Activated naive CD4-positive, alpha-beta T cell treated with anti-CD3 and anti-CD28 coated beads for 36 hours (primary cell): ENCODE data around the gene EXOC4. TPM values are rescaled to one million over a fixed set of nuclear protein-coding genes. Genes with fewer than 3 reads are reported as not detected.
"Not testable (repeated sequence)": the region's sequence is repeated elsewhere in the genome, so short reads cannot be mapped to it uniquely, and the experiment has no call there.

Experiments used
- CTCF ChIA-PET: fragments of 350-600 bp; sonication (Branson Sonifier 250); formaldehyde crosslinking; loops from one replicate; lab custom pipeline; 2021; ENCODE audit warnings: antibody characterized with exemption; lab: Charles Lee
- DNase-seq: peaks from one replicate; pipeline ENCODE4 v3.0.0-alpha.2; 2020
- H3K27ac Mint-ChIP-seq: one replicate; pipeline ENCODE4 v1.8.0; 2021; ENCODE audit warnings: mild to moderate bottlenecking, mixed read lengths
- H3K27me3 Mint-ChIP-seq: one replicate; pipeline ENCODE4 v1.8.0; 2021; ENCODE audit warnings: low read depth, mixed read lengths
- H3K36me3 Mint-ChIP-seq: one replicate; pipeline ENCODE4 v1.8.0; 2021; ENCODE audit warnings: low read depth, mixed read lengths
- H3K4me1 Mint-ChIP-seq: one replicate; pipeline ENCODE4 v1.8.0; 2021; ENCODE audit warnings: low read depth, mixed read lengths
- H3K4me3 Mint-ChIP-seq: one replicate; pipeline ENCODE4 v1.8.0; 2021; ENCODE audit warnings: mild to moderate bottlenecking, moderate library complexity, mixed read lengths
- H3K9me3 Mint-ChIP-seq: one replicate; pipeline ENCODE4 v1.8.0; 2021; ENCODE audit warnings: mixed read lengths
- intact Hi-C: fragments of 100-400 bp; cut with micrococcal nuclease; formaldehyde crosslinking; loops from one replicate; pipeline ENCODE4 v1.15.1; 2023
- total RNA-seq, 2 experiments: library from RNA; stranded (reverse); gene quantifications; one replicate each; pipeline ENCODE4 v1.2.3, GENCODE V29; 2021

Gene EXOC4
- total RNA-seq, 2 experiments from 2014 or later, result 57.1 to 62.1 TPM

DNA sequence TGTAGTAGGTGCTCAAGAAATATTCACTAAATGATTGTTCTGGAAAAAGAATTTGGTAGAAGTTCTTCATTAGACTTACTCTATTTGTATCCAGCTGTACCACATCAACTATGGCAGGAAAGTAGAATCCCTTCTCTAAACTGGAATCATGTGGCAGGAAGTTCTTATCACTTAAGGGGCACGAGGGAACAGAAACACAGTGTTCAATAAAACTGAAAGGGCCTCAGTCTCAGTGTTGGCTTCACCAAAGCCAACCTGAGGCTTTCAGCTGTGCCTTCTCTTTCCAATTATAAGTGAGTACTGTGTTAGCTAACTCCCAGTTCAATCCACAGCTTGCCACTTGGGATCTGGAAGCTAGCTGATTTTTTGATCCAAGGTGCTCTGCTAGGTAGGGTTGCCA lies 616.7 kb downstream of the EXOC4 start:
- Mint-ChIP-seq H3K4me1 (peaks cover 19% of the 10 kb centered on the region), H3K27me3 (no peaks in the 10 kb centered on the region), H3K4me3 (no peak overlapping the region), H3K27ac (no peak overlapping the region), H3K36me3 (peaks cover 12% of the 10 kb centered on the region), H3K9me3 (no peaks in the 10 kb centered on the region)
- intact Hi-C loops, result loop anchor here (10.0 kb wide), 1 partner anchor 455 kb away; no protein-coding TSS in a partner anchor
- CTCF ChIA-PET, result interaction anchor here (0.5 kb wide), 1 partner anchor 435 kb away, joined by 3 read pairs; no protein-coding TSS in a partner anchor
- DNase-seq, result no peak

DNA sequence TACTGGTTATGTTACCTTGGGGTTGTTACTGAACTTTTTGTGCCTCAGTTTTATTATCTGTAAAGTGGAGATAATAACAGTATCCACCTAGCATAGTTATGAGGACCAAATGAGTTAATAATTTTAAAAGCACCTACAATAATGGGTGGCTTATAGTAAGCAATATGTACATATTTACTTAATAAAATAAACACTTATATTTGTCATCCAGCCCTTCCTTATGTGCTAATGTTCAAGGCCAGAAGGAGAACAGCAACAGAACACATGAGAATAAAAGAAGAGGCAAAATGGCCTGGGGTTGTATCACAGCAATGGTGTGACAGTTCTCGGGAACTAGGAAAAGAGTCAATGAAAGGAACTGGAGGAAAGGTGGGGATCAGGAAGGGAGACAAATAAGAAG lies 618.9 kb downstream of the EXOC4 start:
- H3K4me1 Mint-ChIP-seq, result peaks cover 22% of the 10 kb centered on the region
- H3K27me3 Mint-ChIP-seq, result no peaks in the 10 kb centered on the region
- H3K36me3 Mint-ChIP-seq, result peaks cover 12% of the 10 kb centered on the region
- no peaks in the 10 kb centered on the region for H3K9me3 Mint-ChIP-seq
- intact Hi-C loops, result no loop called here
- H3K4me3 Mint-ChIP-seq, result no peak overlapping the region
- DNase-seq, result no peak
- H3K27ac Mint-ChIP-seq, result no peak overlapping the region
- CTCF ChIA-PET, result no interaction called here

DNA sequence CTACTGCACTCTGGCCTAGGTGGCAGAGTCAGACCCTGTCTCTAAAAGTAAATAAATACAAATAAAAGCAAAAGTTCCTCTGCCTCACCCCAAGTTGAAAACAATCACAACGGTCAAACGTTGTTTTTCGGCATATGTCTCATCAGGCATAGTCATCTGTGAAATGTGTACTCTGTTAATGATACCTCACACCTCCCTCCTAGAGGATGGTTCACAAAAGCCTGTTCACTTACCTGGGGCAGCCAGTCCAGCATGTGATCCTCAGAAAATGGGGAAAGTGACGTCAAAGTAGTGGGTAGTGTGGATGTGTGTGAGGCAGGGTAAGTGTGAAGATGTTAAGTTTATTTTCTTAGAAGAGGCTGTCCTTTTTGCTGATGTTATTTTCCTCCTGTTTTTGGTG lies 620.3 kb downstream of the EXOC4 start:
- Mint-ChIP-seq H3K27ac (no peak overlapping the region), H3K4me1 (peaks cover 22% of the 10 kb centered on the region), H3K27me3 (no peaks in the 10 kb centered on the region), H3K4me3 (no peak overlapping the region), H3K9me3 (no peaks in the 10 kb centered on the region), H3K36me3 (peaks cover 12% of the 10 kb centered on the region)
- intact Hi-C loops, result no loop called here
- no peak for DNase-seq
- CTCF ChIA-PET, result interaction anchor here (0.7 kb wide), 1 partner anchor 236 kb away, joined by 3 read pairs; no protein-coding TSS in a partner anchor

DNA sequence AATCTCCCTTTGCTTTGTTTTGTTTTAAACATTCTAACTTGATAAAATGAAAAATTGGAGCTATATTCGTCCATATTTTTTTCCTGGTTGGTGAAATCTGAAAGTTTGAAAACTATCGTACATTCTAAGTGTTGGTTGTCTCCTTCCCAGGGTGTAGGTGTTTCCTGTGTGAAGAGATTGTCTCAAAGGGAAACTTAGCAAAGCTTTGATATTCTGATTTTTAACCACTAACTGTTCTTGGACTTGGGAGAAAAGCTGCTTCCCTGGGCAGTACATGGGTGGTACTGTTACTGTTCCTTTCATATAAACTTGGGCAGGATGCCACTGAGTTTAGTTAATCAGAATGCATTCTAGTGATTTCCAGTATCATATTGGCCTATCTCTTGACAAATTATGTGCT lies 620.8 kb downstream of the EXOC4 start:
- Mint-ChIP-seq H3K4me3 (no peak overlapping the region), H3K9me3 (no peaks in the 10 kb centered on the region), H3K27me3 (no peaks in the 10 kb centered on the region), H3K4me1 (peaks cover 22% of the 10 kb centered on the region), H3K27ac (no peak overlapping the region), H3K36me3 (peaks cover 12% of the 10 kb centered on the region)
- CTCF ChIA-PET, result interaction anchor here (0.6 to 0.7 kb wide), 2 partner anchors 236 to 536 kb away, joined by 3 read pairs; no protein-coding TSS in a partner anchor
- no peak for DNase-seq
- intact Hi-C loops, result no loop called here

DNA sequence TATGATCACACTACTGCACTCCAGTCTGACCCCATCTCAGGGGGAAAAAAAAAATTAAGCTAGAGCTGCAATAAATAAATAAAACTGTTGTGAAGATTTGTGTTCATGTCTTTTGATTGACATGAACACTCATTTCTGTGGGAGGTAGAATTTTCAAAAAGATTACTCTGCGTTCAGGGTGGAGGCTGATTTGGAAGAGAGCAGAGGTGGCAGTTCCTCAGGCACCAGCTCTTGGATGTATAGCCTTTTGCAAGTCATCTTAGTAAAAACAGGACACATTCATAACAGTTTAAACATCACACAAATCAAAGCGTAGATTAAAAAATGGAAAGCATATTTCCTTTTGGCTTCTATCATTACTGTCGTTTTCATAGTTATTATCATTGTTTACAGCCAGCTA lies 630.7 kb downstream of the EXOC4 start:
- H3K9me3 Mint-ChIP-seq, result peaks cover 7% of the 10 kb centered on the region
- H3K27ac Mint-ChIP-seq, result no peak overlapping the region
- intact Hi-C loops, result no loop called here
- no peaks in the 10 kb centered on the region for H3K4me1 Mint-ChIP-seq
- CTCF ChIA-PET, result no interaction called here
- no peak overlapping the region for H3K4me3 Mint-ChIP-seq
- H3K36me3 Mint-ChIP-seq, result peaks cover 8% of the 10 kb centered on the region
- H3K27me3 Mint-ChIP-seq, result no peaks in the 10 kb centered on the region
- DNase-seq, result no peak

DNA sequence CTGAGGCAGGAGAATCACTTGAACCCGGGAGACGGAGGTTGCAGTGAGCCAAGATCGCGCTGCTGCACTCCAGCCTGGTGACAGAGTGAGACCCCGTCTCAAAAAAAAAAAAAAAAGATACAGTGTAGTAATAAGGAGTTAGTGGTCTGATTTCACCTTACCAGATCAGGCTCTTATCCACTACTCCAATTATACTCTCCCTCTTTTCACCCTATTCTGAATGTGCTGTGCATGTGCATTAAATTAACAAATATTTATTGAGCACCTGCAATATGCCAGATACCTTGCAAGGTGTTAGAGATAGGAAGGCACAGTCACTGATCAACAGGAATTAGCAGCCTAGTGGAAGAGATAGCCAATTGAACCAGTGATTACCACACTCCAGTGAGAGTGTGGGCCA lies 632.3 kb downstream of the EXOC4 start:
- Mint-ChIP-seq H3K9me3 (peaks cover 7% of the 10 kb centered on the region), H3K4me3 (no peak overlapping the region), H3K27ac (no peak overlapping the region), H3K27me3 (no peaks in the 10 kb centered on the region), H3K36me3 (peaks cover 8% of the 10 kb centered on the region), H3K4me1 (no peaks in the 10 kb centered on the region)
- CTCF ChIA-PET, result no interaction called here
- no peak for DNase-seq
- intact Hi-C loops, result no loop called here

DNA sequence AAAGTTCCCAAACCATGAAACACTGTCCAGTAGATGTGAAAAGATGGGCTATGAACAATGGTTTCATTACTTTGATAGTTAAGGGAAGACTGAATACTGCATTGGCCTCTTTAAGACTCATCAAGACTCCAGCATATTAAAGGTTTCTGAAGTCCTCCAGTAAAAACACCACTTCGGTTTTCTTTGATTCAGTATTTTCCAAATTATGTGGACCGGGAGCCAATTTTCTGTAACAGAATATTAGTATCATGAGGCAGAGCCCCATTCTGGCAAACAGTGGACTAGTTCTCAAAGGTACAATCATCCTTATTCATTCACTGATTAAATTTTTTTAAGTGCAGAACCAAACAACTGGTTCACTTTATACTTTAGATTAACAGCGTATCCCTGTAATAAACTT lies 633.2 kb downstream of the EXOC4 start:
- peaks cover 7% of the 10 kb centered on the region for H3K9me3 Mint-ChIP-seq
- H3K4me3 Mint-ChIP-seq, result no peak overlapping the region
- no peak for DNase-seq
- CTCF ChIA-PET, result no interaction called here
- peaks cover 8% of the 10 kb centered on the region for H3K36me3 Mint-ChIP-seq
- intact Hi-C loops, result no loop called here
- H3K27ac Mint-ChIP-seq, result no peak overlapping the region
- no peaks in the 10 kb centered on the region for H3K4me1 Mint-ChIP-seq
- H3K27me3 Mint-ChIP-seq, result no peaks in the 10 kb centered on the region

DNA sequence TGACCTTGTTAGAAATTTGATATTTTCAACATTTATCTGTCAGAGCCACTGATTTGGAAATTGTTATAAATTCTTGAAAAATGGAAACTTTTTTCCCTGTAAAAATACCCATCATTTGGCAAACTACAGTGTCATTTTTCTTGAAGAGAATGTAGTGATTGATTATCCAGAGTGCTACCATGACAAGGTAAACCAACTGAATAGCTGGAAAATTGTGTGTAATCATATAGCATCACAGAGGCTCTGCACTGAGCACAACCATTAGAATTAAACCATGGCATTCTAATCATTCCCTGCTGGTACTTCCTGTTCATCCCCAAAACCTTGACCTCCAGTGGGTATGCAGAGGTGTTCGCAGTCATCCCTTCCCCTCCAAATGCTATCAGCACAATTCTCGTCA lies 633.9 kb downstream of the EXOC4 start:
- Mint-ChIP-seq H3K27ac (no peak overlapping the region), H3K27me3 (no peaks in the 10 kb centered on the region), H3K36me3 (peaks cover 8% of the 10 kb centered on the region), H3K4me1 (no peaks in the 10 kb centered on the region), H3K9me3 (peaks cover 7% of the 10 kb centered on the region), H3K4me3 (no peak overlapping the region)
- no peak for DNase-seq
- intact Hi-C loops, result no loop called here
- CTCF ChIA-PET, result no interaction called here

DNA sequence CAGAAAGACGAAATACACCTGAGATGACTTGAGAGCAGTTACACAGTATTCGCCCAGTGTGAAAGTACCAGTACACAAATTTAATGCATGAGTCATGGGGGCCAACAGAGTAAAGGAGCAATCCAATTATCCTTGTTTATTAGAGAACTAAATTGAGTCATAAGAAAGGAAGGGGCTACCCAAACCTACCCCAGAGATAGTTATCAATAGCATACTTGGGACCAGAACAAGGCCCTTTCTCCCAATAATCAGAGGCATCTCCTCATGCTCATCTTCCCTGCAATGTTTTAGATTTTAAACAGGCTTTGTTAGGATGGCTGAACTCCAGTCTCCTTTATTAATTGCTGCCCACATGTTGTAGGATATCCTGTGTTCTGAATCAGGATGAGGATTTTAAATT lies 634.6 kb downstream of the EXOC4 start:
- H3K36me3 Mint-ChIP-seq, result peaks cover 8% of the 10 kb centered on the region
- no peaks in the 10 kb centered on the region for H3K27me3 Mint-ChIP-seq
- H3K9me3 Mint-ChIP-seq, result peaks cover 7% of the 10 kb centered on the region
- no peak overlapping the region for H3K27ac Mint-ChIP-seq
- CTCF ChIA-PET, result no interaction called here
- no peak overlapping the region for H3K4me3 Mint-ChIP-seq
- no peak for DNase-seq
- intact Hi-C loops, result no loop called here
- no peaks in the 10 kb centered on the region for H3K4me1 Mint-ChIP-seq

DNA sequence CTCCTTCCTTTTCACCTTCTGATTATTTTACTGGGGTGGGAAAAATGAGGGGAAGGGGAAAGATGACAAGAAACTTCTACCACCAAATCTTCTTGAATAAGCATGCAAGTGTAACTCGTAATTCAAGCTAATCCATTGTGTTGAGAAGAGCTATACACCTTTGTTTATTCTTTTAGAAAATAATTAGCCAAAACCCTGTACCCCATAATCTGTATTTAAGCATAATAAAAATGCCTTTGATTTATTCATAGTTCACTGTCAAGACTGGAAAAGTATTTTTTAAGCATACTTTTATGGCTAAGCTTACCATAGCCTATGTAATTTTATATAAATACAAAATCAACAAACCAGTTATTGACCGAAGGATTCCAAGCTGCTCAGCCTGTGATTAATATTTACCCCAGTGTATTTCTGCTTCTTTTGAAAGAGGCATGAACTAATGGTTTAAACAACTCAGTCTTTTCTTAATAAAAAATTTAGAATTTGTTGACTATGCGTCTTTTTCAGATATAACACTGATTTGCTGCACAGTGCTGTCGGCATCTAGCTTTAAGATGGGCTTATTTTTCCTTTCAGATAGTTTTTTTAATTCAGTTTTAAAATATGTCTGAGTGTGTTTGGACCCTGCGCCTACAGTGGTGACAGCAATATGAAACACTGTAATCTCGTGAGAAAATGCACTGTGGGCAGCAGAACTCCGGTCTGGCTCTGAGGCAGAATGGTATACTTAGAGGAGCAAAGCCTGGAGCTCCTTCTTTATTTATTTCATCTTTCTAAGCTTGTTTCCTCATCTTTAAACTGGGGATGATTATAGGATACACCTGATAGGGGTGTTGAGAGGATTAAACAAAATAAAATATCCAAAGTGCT lies 635.4 kb downstream of the EXOC4 start:
- Mint-ChIP-seq H3K4me3 (no peak overlapping the region), H3K27me3 (no peaks in the 10 kb centered on the region), H3K4me1 (no peaks in the 10 kb centered on the region), H3K27ac (no peak overlapping the region), H3K9me3 (peaks cover 10% of the 10 kb centered on the region), H3K36me3 (peaks cover 8% of the 10 kb centered on the region)
- DNase-seq, result no peak
- CTCF ChIA-PET, result no interaction called here
- intact Hi-C loops, result no loop called here

DNA sequence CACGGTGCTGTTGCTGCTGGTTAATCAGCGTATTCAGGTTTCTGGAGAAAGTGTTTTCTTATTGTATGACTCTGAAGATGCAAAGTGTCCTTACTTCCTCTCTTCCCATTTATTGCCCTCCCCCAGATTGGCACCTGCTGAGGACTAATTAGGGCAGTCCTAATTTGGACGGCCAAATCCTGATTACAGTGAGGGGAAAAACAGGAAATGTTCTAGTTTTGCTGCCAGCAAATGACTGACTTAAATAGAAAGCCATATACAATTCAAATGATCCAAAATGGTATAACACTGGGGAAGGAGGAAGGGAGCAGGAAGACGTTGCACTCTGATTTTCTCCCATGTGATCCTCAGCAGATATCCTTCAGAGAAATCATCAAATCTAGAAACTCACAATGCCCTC lies 651.9 kb downstream of the EXOC4 start:
- H3K36me3 Mint-ChIP-seq, result peaks cover 46% of the 10 kb centered on the region
- H3K9me3 Mint-ChIP-seq, result peaks cover 2% of the 10 kb centered on the region
- CTCF ChIA-PET, result no interaction called here
- intact Hi-C loops, result no loop called here
- no peak overlapping the region for H3K4me3 Mint-ChIP-seq
- H3K27ac Mint-ChIP-seq, result no peak overlapping the region
- no peaks in the 10 kb centered on the region for H3K27me3 Mint-ChIP-seq
- H3K4me1 Mint-ChIP-seq, result no peaks in the 10 kb centered on the region
- no peak for DNase-seq

DNA sequence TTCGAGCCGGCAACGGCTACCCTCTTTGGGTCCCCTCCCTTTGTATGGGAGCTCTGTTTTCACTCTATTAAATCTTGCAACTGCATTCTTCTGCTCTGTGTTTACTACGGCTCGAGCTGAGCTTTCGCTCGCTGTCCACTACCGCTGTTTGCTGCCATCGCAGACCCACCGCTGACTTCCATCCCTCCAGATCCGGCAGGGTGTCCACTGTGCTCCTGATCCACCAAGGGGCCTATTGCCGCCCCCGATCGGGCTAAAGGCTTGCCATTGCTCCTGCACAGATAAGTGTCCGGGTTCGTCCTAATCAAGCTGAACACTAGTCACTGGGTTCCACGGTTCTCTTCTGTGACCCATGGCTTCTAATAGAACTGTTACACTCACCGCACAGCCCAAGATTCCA lies 653.7 kb downstream of the EXOC4 start:
- DNase-seq, H3K27me3 Mint-ChIP-seq, H3K4me3 Mint-ChIP-seq, CTCF ChIA-PET, intact Hi-C loops, H3K4me1 Mint-ChIP-seq, H3K27ac Mint-ChIP-seq, H3K9me3 Mint-ChIP-seq: not testable (repeated sequence)
- peaks cover 46% of the 10 kb centered on the region for H3K36me3 Mint-ChIP-seq

DNA sequence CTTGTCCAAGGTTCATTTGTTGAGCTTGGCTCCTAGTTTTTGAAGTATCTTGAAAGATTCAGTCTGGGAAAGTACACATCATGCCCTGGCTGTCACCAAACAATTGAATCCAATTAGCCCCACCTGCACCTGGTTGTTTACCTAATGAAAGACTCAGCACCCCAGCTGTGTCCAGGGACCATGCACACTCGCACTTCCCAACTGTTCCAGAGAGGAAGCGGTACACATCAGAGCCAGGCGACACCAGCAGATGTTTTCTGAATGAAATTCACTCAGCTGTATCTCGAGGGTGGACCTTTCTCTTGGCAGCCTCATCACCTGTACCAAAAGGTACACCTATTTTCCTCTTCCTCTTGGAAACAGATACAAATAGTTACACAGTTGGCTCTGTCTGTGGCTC lies 657.9 kb downstream of the EXOC4 start:
- intact Hi-C loops, result no loop called here
- peaks cover 2% of the 10 kb centered on the region for H3K4me1 Mint-ChIP-seq
- CTCF ChIA-PET, result interaction anchor here (0.6 kb wide), 1 partner anchor 41 kb away, joined by 4 read pairs; no protein-coding TSS in a partner anchor
- H3K27ac Mint-ChIP-seq, result no peak overlapping the region
- no peak overlapping the region for H3K4me3 Mint-ChIP-seq
- H3K27me3 Mint-ChIP-seq, result no peaks in the 10 kb centered on the region
- no peak for DNase-seq
- H3K36me3 Mint-ChIP-seq, result peaks cover 17% of the 10 kb centered on the region
- H3K9me3 Mint-ChIP-seq, result peaks cover 2% of the 10 kb centered on the region
